ENCODE measurements around the gene PSME3. TPM values are rescaled to one million over a fixed set of nuclear protein-coding genes. Genes with fewer than 3 reads are reported as not detected.
"Not testable (repeated sequence)": the region's sequence is repeated elsewhere in the genome, so short reads cannot be mapped to it uniquely, and the experiment has no call there.

PSME3 gene
- total RNA-seq, 1 experiment from 2014 or later: 120 TPM

DNA sequence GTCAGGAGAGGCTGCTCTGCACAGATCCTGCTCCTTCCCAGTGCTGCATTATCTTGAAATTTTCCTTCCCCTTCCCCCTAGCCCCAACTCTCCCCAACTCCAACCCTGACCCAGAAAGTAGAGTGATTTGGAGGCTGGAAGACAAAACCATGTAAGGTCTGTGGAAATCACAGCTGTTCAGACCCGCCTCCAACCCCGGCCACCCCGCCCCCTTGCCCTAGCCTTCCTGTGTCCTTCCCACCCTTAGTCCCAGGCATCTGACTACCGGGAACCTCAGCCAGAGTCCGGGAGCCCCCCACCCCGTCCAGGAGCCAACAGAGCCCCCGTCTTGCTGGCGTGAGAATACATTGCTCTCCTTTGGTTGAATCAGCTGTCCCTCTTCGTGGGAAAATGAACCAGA, 17.8 kb downstream of the PSME3 start, which contains the start of gene AOC3:
AOC3 (plus strand) TSS at position 246 of the 400 bp plus-strand sequence; CDS start at position 391, 145 bp downstream.
- no peaks in the 10 kb centered on the region for H3K36me3 ChIP-seq (ENCODE audit: insufficient read depth, low read length, poor library complexity, severe bottlenecking)
- intact Hi-C loops (cut with micrococcal nuclease; ENCODE audit: unreplicated experiment): no loop called here
- ChIA-PET POLR2A (ENCODE audit: low non-redundant PET) (no interaction called here), CTCF (no interaction called here)
- no peaks in the 10 kb centered on the region for H3K27me3 ChIP-seq (replicated peaks; ENCODE audit: insufficient read depth, low read depth, low read length, poor library complexity)
- H3K9me3 ChIP-seq (ENCODE audit: low read depth, low read length, poor library complexity, severe bottlenecking): no peaks in the 10 kb centered on the region
- no peak within 1 kb of the TSS for H3K27ac ChIP-seq (ENCODE audit: low read depth, low read length, poor library complexity, severe bottlenecking)
- no TSS peak for BruUV-seq (replicated peaks)
- no peaks in the 10 kb centered on the region for H3K4me1 ChIP-seq (ENCODE audit: insufficient read depth, low read length, poor library complexity, severe bottlenecking)
- no peak within 1 kb of the TSS for H3K4me3 ChIP-seq (ENCODE audit: low read depth, low read length, poor library complexity, severe bottlenecking)
- TF ChIP-seq, protein P1, sequence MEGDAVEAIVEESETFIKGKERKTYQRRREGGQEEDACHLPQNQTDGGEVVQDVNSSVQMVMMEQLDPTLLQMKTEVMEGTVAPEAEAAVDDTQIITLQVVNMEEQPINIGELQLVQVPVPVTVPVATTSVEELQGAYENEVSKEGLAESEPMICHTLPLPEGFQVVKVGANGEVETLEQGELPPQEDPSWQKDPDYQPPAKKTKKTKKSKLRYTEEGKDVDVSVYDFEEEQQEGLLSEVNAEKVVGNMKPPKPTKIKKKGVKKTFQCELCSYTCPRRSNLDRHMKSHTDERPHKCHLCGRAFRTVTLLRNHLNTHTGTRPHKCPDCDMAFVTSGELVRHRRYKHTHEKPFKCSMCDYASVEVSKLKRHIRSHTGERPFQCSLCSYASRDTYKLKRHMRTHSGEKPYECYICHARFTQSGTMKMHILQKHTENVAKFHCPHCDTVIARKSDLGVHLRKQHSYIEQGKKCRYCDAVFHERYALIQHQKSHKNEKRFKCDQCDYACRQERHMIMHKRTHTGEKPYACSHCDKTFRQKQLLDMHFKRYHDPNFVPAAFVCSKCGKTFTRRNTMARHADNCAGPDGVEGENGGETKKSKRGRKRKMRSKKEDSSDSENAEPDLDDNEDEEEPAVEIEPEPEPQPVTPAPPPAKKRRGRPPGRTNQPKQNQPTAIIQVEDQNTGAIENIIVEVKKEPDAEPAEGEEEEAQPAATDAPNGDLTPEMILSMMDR (conservative IDR thresholded peaks at IDR 0.05; ENCODE audit: low read depth, low read length): no peak
- TF ChIP-seq EZH2 (IDR thresholded peaks at IDR 0.05; ENCODE audit: borderline replicate concordance, low read depth, low read length, poor library complexity, severe bottlenecking): no peak
- DNase-seq (ENCODE audit: low spot score): no peak

DNA sequence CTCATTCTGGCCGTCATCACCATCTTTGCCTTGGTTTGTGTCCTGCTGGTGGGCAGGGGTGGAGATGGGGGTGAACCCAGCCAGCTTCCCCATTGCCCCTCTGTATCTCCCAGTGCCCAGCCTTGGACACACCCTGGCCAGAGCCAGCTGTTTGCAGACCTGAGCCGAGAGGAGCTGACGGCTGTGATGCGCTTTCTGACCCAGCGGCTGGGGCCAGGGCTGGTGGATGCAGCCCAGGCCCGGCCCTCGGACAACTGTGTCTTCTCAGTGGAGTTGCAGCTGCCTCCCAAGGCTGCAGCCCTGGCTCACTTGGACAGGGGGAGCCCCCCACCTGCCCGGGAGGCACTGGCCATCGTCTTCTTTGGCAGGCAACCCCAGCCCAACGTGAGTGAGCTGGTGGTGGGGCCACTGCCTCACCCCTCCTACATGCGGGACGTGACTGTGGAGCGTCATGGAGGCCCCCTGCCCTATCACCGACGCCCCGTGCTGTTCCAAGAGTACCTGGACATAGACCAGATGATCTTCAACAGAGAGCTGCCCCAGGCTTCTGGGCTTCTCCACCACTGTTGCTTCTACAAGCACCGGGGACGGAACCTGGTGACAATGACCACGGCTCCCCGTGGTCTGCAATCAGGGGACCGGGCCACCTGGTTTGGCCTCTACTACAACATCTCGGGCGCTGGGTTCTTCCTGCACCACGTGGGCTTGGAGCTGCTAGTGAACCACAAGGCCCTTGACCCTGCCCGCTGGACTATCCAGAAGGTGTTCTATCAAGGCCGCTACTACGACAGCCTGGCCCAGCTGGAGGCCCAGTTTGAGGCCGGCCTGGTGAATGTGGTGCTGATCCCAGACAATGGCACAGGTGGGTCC, 18.4 kb downstream of the PSME3 start:
- H3K9me3 ChIP-seq (ENCODE audit: low read depth, low read length, poor library complexity, severe bottlenecking); H3K27me3 ChIP-seq (replicated peaks; ENCODE audit: insufficient read depth, low read depth, low read length, poor library complexity); H3K36me3 ChIP-seq (ENCODE audit: insufficient read depth, low read length, poor library complexity, severe bottlenecking); CTCF ChIA-PET; POLR2A ChIA-PET (ENCODE audit: low non-redundant PET); H3K4me1 ChIP-seq (ENCODE audit: insufficient read depth, low read length, poor library complexity, severe bottlenecking); H3K4me3 ChIP-seq (ENCODE audit: low read depth, low read length, poor library complexity, severe bottlenecking); intact Hi-C loops (cut with micrococcal nuclease; ENCODE audit: unreplicated experiment); H3K27ac ChIP-seq (ENCODE audit: low read depth, low read length, poor library complexity, severe bottlenecking); DNase-seq (ENCODE audit: low spot score); BruUV-seq (replicated peaks): not testable (repeated sequence)

DNA sequence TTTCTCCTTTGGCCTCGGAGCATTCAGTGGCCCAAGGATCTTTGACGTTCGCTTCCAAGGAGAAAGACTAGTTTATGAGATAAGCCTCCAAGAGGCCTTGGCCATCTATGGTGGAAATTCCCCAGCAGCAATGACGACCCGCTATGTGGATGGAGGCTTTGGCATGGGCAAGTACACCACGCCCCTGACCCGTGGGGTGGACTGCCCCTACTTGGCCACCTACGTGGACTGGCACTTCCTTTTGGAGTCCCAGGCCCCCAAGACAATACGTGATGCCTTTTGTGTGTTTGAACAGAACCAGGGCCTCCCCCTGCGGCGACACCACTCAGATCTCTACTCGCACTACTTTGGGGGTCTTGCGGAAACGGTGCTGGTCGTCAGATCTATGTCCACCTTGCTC, 19.2 kb downstream of the PSME3 start:
- TF ChIP-seq, protein P1 (conservative IDR thresholded peaks at IDR 0.05; ENCODE audit: low read depth, low read length): no peak
- TF ChIP-seq EZH2 (IDR thresholded peaks at IDR 0.05; ENCODE audit: borderline replicate concordance, low read depth, low read length, poor library complexity, severe bottlenecking): no peak
- no peak for DNase-seq (ENCODE audit: low spot score)
- ChIA-PET CTCF (no interaction called here), POLR2A (ENCODE audit: low non-redundant PET) (no interaction called here)
- Histone ChIP-seq H3K27ac (ENCODE audit: low read depth, low read length, poor library complexity, severe bottlenecking) (no peak overlapping the region), H3K36me3 (ENCODE audit: insufficient read depth, low read length, poor library complexity, severe bottlenecking) (no peaks in the 10 kb centered on the region), H3K27me3 (replicated peaks; ENCODE audit: insufficient read depth, low read depth, low read length, poor library complexity) (no peaks in the 10 kb centered on the region), H3K4me3 (ENCODE audit: low read depth, low read length, poor library complexity, severe bottlenecking) (no peak overlapping the region), H3K4me1 (ENCODE audit: insufficient read depth, low read length, poor library complexity, severe bottlenecking) (no peaks in the 10 kb centered on the region), H3K9me3 (ENCODE audit: low read depth, low read length, poor library complexity, severe bottlenecking) (no peaks in the 10 kb centered on the region)
- intact Hi-C loops (cut with micrococcal nuclease; ENCODE audit: unreplicated experiment): no loop called here
- BruUV-seq (replicated peaks): no TSS peak

DNA sequence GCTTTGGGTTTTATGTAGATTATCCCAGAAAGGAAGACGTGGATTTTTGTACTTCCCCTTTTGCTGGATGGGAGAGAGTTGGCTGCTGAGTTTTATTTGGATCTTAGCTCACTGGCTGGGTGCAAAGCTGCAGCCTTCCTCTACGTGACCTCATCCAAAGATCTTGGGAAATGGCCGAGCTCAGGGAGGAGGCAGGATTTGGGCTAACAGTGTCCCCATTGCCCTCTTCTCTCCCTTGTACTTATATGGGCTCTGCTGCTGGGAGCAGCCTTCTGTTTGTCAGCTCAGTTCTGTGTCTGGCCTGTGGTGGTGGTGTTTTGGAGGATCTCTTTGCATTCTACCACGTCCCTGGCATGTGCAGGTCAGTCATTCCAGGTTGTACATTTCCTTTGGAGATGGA, 19.8 kb downstream of the PSME3 start:
- ChIA-PET POLR2A (ENCODE audit: low non-redundant PET) (no interaction called here), CTCF (no interaction called here)
- DNase-seq (ENCODE audit: low spot score): no peak

More for the DNA sequence above, 19.8 kb downstream of the PSME3 start:
- Histone ChIP-seq H3K27me3 (replicated peaks; ENCODE audit: insufficient read depth, low read depth, low read length, poor library complexity) (no peaks in the 10 kb centered on the region), H3K9me3 (ENCODE audit: low read depth, low read length, poor library complexity, severe bottlenecking) (no peaks in the 10 kb centered on the region), H3K4me3 (ENCODE audit: low read depth, low read length, poor library complexity, severe bottlenecking) (no peak overlapping the region), H3K27ac (ENCODE audit: low read depth, low read length, poor library complexity, severe bottlenecking) (no peak overlapping the region), H3K4me1 (ENCODE audit: insufficient read depth, low read length, poor library complexity, severe bottlenecking) (no peaks in the 10 kb centered on the region), H3K36me3 (ENCODE audit: insufficient read depth, low read length, poor library complexity, severe bottlenecking) (no peaks in the 10 kb centered on the region)
- intact Hi-C loops (cut with micrococcal nuclease; ENCODE audit: unreplicated experiment): no loop called here
- no TSS peak for BruUV-seq (replicated peaks)
- TF ChIP-seq, protein P1 (conservative IDR thresholded peaks at IDR 0.05; ENCODE audit: low read depth, low read length): no peak
- TF ChIP-seq EZH2 (IDR thresholded peaks at IDR 0.05; ENCODE audit: borderline replicate concordance, low read depth, low read length, poor library complexity, severe bottlenecking): no peak

Data from A673 (cell line).